ENCODE measurements around the gene PJA2.
"Not testable (repeated sequence)": the region's sequence is repeated elsewhere in the genome, so short reads cannot be mapped to it uniquely, and the experiment has no call there.

Gene PJA2

GRCh38 chr5:109312695-109313094, 97.1 kb downstream of the PJA2 start:
- DNase-seq (ENCODE audit: low read depth in 2 of 3, low spot score in 1 of 3) = no peak

- no peak for DNase-seq (ENCODE audit: low read depth in 2 of 3, low spot score in 1 of 3)
Observed at GRCh38 chr5:109310315-109310714, 99.5 kb downstream of the PJA2 start.

- DNase-seq (ENCODE audit: low read depth in 2 of 3, low spot score in 1 of 3) = no peak
Observed at GRCh38 chr5:109309326-109310063, 100.3 kb downstream of the PJA2 start.

GRCh38 chr5:109307951-109308350, 101.8 kb downstream of the PJA2 start:
- no peak for DNase-seq (ENCODE audit: low read depth in 2 of 3, low spot score in 1 of 3)

GRCh38 chr5:109307456-109307855, 102.3 kb downstream of the PJA2 start:
- no peak for DNase-seq (ENCODE audit: low read depth in 2 of 3, low spot score in 1 of 3)

- no peak for DNase-seq (ENCODE audit: low read depth in 2 of 3, low spot score in 1 of 3)
Observed at GRCh38 chr5:109305352-109305751, 104.4 kb downstream of the PJA2 start.

GRCh38 chr5:109304309-109304708, 105.5 kb downstream of the PJA2 start:
- DNase-seq (ENCODE audit: low read depth in 2 of 3, low spot score in 1 of 3) = no peak

- no peak for DNase-seq (ENCODE audit: low read depth in 2 of 3, low spot score in 1 of 3)
Observed at GRCh38 chr5:109300367-109300766, 109.4 kb downstream of the PJA2 start.

GRCh38 chr5:109299557-109299956, 110.2 kb downstream of the PJA2 start:
- no peak for DNase-seq (ENCODE audit: low read depth in 2 of 3, low spot score in 1 of 3)

GRCh38 chr5:109298794-109299193, 111.0 kb downstream of the PJA2 start:
- DNase-seq (ENCODE audit: low read depth in 2 of 3, low spot score in 1 of 3) = no peak

GRCh38 chr5:109297900-109298299, 111.9 kb downstream of the PJA2 start:
- DNase-seq (ENCODE audit: low read depth in 2 of 3, low spot score in 1 of 3) = no peak

- DNase-seq (ENCODE audit: low read depth in 2 of 3, low spot score in 1 of 3) = no peak
Observed at GRCh38 chr5:109291090-109291489, 118.7 kb downstream of the PJA2 start.

GRCh38 chr5:109290231-109290630, 119.5 kb downstream of the PJA2 start:
- no peak for DNase-seq (ENCODE audit: low read depth in 2 of 3, low spot score in 1 of 3)

- not testable (repeated sequence) for DNase-seq (ENCODE audit: low read depth in 2 of 3, low spot score in 1 of 3)
Observed at GRCh38 chr5:109286628-109287027, 123.1 kb downstream of the PJA2 start.

Measured in stimulated activated CD4-positive, alpha-beta T cell treated with anti-CD3 and anti-CD28 coated beads, Interleukin-12 subunit alpha, Interleukin-12 subunit beta, amount 100 ng/mL, for 48 hours (primary cell).